GM03348 (cell line): ENCODE data around the gene GNG4.
A peak's percentile ranks its signal among the peaks of the same experiment; 100 is the strongest.
"Not testable (repeated sequence)": the region's sequence is repeated elsewhere in the genome, so short reads cannot be mapped to it uniquely, and the experiment has no call there.

ENCODE experiments used
- DNase-seq: peaks from one replicate; pipeline ENCODE4 v3.0.0; 2012; ENCODE audit warnings: low spot score

GNG4 gene

GRCh38 chr1:235650341-235651169 lies 971 bp upstream of the GNG4 start:
- DNase-seq = no peak

GRCh38 chr1:235648954-235649367 lies 623 bp downstream of the GNG4 start:
- DNase-seq = peak; percentile 86

- peak; percentile 16 for DNase-seq
Observed at GRCh38 chr1:235648407-235648907, 1.1 kb downstream of the GNG4 start.

GRCh38 chr1:235647537-235647936 lies 2.0 kb downstream of the GNG4 start:
- DNase-seq = not testable (repeated sequence)

GRCh38 chr1:235646463-235646862 lies 3.1 kb downstream of the GNG4 start:
- DNase-seq = no peak

- no peak for DNase-seq
Observed at GRCh38 chr1:235644693-235645305, 4.8 kb downstream of the GNG4 start.

- no peak for DNase-seq
Observed at GRCh38 chr1:235643837-235644692, 5.5 kb downstream of the GNG4 start.

GRCh38 chr1:235642943-235643371 lies 6.6 kb downstream of the GNG4 start:
- DNase-seq = no peak

- DNase-seq = no peak
Observed at GRCh38 chr1:235642011-235642942, 7.3 kb downstream of the GNG4 start.

- DNase-seq = no peak
Observed at GRCh38 chr1:235640580-235640979, 9.0 kb downstream of the GNG4 start.

- no peak for DNase-seq
Observed at GRCh38 chr1:235639226-235640205, 10.1 kb downstream of the GNG4 start.

- not testable (repeated sequence) for DNase-seq
Observed at GRCh38 chr1:235638612-235639011, 11.0 kb downstream of the GNG4 start.

- no peak for DNase-seq
Observed at GRCh38 chr1:235637756-235638534, 11.6 kb downstream of the GNG4 start.

- no peak for DNase-seq
Observed at GRCh38 chr1:235635938-235636662, 13.5 kb downstream of the GNG4 start.

GRCh38 chr1:235632506-235633401 lies 16.8 kb downstream of the GNG4 start:
- DNase-seq = peak; percentile 74

- DNase-seq = no peak
Observed at GRCh38 chr1:235631816-235632215, 17.8 kb downstream of the GNG4 start.

GRCh38 chr1:235628316-235629005 lies 21.1 kb downstream of the GNG4 start:
- no peak for DNase-seq
